H4 (cell line): ENCODE measurements around the gene CASP10. TPM values are rescaled to one million over a fixed set of nuclear protein-coding genes. Genes with fewer than 3 reads are reported as not detected.

Source experiments
- DNase-seq: peaks from one replicate; pipeline ENCODE4 v3.0.0-alpha.2; 2015; ENCODE audit warnings: low spot score
- total RNA-seq: library from RNA; depleted of rRNA; stranded (reverse); fragments of >200 nt; shearing (Covaris generic); gene quantifications from 2 replicates; pipeline ENCODE4 v1.2.3, GENCODE V29; 2014

The CASP10 gene
- total RNA-seq, 1 experiment from 2014 or later = 1.0 TPM

DNA sequence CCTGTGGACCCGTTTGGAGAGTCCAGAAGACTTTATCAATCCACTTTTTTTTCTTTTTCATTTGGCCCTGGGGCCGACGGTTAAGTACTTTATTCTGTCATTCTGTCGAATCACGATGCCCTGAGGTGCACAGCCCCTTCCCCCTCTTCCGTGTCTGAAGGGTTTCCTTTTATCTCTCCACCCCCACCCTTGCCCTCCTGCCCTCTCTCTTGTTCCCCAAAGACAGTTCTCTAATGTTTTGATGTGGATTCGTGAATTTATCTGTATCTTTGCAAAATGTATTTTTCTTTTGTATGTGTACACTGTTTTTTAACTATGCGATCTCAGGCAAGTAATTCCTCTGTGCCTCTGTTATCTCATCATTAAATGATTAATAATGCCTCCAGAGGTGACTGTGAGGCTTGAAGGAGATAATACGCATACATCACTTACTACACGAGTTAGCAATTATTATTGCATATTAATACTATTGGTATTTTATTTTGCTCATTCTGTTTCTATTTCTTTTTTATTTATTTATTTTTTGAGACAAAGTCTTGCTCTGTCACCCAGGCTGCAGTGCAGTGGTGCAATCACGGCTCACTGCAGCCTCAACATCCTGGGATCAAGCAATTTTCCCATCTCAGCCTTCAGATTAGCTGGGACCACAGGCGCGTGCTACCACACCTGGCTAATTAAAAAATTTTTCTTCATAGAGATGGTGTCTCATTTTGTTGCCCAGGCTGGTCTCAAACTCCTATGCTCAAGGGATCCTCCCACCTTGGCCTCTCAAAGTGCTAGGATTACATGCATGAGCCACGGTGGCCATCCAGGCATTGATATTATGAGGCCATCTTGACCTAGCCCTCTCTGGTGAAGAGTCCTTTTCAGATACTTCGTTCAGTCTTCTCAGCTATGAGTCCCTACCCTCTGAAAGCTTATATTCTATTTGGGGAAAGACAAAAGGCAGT lies 76.0 kb downstream of the CASP10 start:
- no peak for DNase-seq

DNA sequence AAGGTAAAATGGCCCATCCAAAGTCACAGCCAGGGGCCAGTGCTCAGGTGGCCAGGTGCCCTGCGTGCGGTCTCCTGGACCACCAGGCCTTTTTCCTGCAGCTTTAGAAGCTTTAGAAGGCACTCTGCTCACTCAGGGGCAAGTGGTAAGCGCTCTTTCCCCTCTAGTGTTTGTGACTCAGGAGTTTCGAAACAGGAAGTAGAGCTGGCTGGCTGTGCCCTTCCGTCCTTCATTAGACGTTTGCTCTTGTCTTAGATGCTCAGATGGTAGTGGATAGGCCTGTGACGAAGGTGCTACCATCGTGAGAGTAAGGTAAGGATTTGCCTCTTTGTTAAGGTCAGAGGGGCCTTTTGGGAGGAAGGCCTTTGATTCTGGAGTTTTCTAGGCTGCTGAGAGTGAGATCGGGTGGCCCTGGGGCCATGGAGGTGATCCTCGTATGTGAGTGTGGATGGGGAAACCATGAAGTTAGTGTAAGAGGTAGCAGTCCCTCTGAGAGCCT lies 77.4 kb downstream of the CASP10 start, which contains the start of gene CASP8:
CASP8 (plus strand) TSS at position 235 of the 499 bp plus-strand sequence. CDS start 5,951 bp downstream, outside the sequence.
- DNase-seq = peak; percentile 41

- no peak for DNase-seq
These were observed 78.5 kb downstream of the CASP10 start for GRCh38 chr2:201261471-201261870.

GRCh38 chr2:201261906-201262305 lies 79.0 kb downstream of the CASP10 start:
- DNase-seq = no peak

DNA sequence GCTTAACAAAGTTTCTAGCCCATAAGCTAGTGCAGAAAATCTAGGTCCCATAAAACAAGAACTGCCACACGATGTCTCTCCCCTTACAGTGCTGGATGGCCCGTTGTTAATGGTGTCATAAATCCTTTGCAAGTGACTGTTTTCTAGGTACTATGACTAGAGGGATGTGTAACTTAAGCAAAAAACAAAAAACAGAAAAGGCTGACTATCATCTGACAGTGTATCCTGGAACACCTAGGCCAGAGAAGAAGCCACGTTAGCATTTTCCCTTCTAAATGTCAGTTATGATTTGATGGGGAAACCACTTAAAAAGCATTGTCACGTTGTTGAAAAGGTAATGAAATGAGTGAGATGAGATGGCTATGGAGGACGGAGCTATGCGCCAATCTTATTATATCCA lies 79.8 kb downstream of the CASP10 start:
- no peak for DNase-seq

DNA sequence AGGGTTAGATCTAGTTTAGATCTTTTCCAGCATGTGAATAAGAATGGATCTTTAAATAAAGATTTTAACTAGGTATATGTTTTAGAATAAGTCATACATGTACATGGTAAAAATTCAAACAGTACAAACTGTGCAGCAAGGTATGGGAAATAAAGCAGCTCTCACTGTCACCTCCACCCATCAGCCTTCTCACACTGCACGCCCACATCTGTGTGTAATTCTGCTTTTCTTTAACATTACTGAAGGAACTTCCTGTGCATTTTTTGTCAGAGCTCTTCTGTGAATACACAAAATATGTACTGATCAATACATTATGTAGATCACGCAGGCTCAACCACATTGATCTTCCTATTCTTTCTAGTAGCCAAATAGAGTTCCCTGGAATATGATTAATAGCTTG lies 80.8 kb downstream of the CASP10 start:
- DNase-seq = no peak

GRCh38 chr2:201264472-201265173 lies 81.7 kb downstream of the CASP10 start:
- no peak for DNase-seq

GRCh38 chr2:201266629-201267028 lies 83.7 kb downstream of the CASP10 start:
- no peak for DNase-seq

GRCh38 chr2:201267278-201268030 lies 84.5 kb downstream of the CASP10 start:
- DNase-seq = no peak

- no peak for DNase-seq
These were observed 86.8 kb downstream of the CASP10 start for GRCh38 chr2:201269764-201270163.

GRCh38 chr2:201270293-201271001 lies 87.5 kb downstream of the CASP10 start:
- no peak for DNase-seq

DNA sequence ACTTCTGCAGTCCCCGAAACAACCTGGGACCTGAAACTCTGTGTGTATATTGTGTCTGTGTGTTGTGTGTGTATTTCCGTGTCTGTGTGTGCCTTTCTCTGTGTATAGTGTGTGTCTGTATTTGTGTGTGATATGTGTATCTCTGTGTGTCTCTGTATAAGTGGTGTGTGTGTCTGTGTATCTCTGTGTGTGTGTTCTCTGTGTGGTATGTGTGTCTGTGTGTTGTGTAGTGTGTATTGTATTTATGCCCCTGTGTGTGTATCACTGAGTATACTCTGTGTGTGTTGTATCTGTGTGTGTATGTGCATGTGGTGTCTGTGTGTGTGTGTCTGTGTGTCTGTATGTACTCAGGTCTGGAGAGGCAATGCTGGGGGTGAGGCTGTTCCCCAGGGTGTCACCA lies 89.0 kb downstream of the CASP10 start:
- DNase-seq = no peak

DNA sequence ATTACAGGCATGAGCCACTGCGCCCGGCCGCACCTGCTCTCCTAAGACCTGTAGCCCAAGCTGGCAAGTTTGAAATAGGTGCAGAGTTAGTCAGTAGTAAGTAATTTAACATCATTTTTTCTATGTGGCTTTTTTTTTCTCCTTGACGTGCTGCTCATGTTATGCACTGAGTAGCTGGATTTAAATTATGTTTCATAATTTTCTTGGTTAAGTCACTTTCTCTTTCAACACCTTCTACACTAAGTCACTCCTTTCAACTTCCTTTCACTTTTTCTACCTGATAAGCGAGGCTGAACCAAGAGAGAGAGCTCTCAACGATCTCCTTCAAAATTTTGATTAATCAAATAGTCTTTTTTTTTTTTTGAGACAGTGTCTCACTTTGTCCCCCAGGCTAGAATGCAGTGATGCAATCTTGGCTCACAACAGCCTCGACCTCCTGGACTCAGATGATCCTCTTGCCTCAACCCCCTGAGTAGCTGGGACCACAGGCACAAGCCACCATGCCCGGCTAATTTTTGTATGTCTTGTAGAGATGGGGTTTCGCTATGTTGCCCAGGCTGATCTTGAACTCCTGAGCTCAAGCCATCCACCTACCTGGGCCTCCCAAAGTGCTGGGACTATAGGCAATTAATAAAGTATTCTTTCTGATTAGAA lies 90.5 kb downstream of the CASP10 start:
- no peak for DNase-seq

GRCh38 chr2:201275069-201275468 lies 92.1 kb downstream of the CASP10 start:
- no peak for DNase-seq

DNA sequence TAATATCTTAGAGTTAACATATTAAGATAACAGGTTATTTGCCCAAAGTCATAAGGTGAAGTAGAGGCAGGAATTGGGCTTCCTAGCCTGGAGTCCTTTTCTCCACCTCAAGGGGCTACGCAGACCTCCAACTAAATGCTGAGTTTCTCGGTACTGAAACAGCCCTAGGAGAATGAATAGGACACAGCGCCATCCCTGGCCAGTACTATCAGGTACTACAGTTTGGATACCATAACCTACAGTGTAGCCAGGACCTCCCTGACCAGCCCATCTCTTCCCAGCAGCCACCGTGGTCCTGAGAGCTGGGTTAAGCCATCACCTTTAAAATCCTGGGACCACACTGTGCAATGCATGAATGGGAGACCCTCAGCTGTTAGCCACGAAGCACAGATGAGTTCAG lies 93.0 kb downstream of the CASP10 start:
- no peak for DNase-seq

GRCh38 chr2:201276511-201276910 lies 93.6 kb downstream of the CASP10 start:
- DNase-seq = no peak
